ENCODE measurements around the gene MSH4. TPM values are rescaled to one million over a fixed set of nuclear protein-coding genes. Genes with fewer than 3 reads are reported as not detected.
"Not testable (repeated sequence)": the region's sequence is repeated elsewhere in the genome, so short reads cannot be mapped to it uniquely, and the experiment has no call there.

The MSH4 gene
- total and polyA plus RNA-seq, 2 donors, result 0.19 to 0.89 TPM

- H3K27me3 ChIP-seq (ENCODE audit: control insufficient read depth in 2 of 2, insufficient read depth in 1 of 2, low read length in 1 of 2); H3K36me3 ChIP-seq (ENCODE audit: control insufficient read depth in 2 of 2, insufficient read depth in 2 of 2, low read length in 1 of 2); H3K4me1 ChIP-seq (ENCODE audit: control insufficient read depth in 2 of 2, insufficient read depth in 2 of 2, low read length in 2 of 2); H3K4me3 ChIP-seq (ENCODE audit: low read length in 2 of 2); H3K27ac ChIP-seq (ENCODE audit: low read depth in 1 of 2, low read length in 1 of 2); DNase-seq (ENCODE audit: low read depth in 6 of 9, low spot score in 9 of 9); H3K9me3 ChIP-seq (ENCODE audit: control insufficient read depth in 2 of 2, insufficient read depth in 1 of 2, low read length in 1 of 2): not testable (repeated sequence)
- 52% methylated on average over 4 of the region's 4 CpGs for WGBS
These were observed 146.4 kb downstream of the MSH4 start for GRCh38 chr1:75943037-75943436.

GRCh38 chr1:75950176-75950575 is 153.5 kb downstream of the MSH4 start:
- Histone ChIP-seq H3K4me1 (ENCODE audit: control insufficient read depth in 2 of 2, insufficient read depth in 2 of 2, low read length in 2 of 2) (no peaks in the 10 kb centered on the region), H3K27me3 (ENCODE audit: control insufficient read depth in 2 of 2, insufficient read depth in 1 of 2, low read length in 1 of 2) (no peaks in the 10 kb centered on the region), H3K4me3 (ENCODE audit: low read length in 2 of 2) (no peak overlapping the region), H3K9me3 (ENCODE audit: control insufficient read depth in 2 of 2, insufficient read depth in 1 of 2, low read length in 1 of 2) (no peaks in the 10 kb centered on the region), H3K36me3 (ENCODE audit: control insufficient read depth in 2 of 2, insufficient read depth in 2 of 2, low read length in 1 of 2) (no peaks in the 10 kb centered on the region), H3K27ac (ENCODE audit: low read depth in 1 of 2, low read length in 1 of 2) (no peak overlapping the region)
- no peak for DNase-seq (ENCODE audit: low read depth in 6 of 9, low spot score in 9 of 9)
- 97% methylated on average over 3 of the region's 3 CpGs for WGBS

- no peak overlapping the region for H3K27ac ChIP-seq (ENCODE audit: low read depth in 1 of 2, low read length in 1 of 2)
- 83% methylated on average over 1 of the region's 1 CpG for WGBS
These were observed 155.3 kb downstream of the MSH4 start for GRCh38 chr1:75952016-75952415.

GRCh38 chr1:75953461-75953860 is 156.8 kb downstream of the MSH4 start:
- H3K36me3 ChIP-seq (ENCODE audit: control insufficient read depth in 2 of 2, insufficient read depth in 2 of 2, low read length in 1 of 2), result no peaks in the 10 kb centered on the region
- H3K27me3 ChIP-seq (ENCODE audit: control insufficient read depth in 2 of 2, insufficient read depth in 1 of 2, low read length in 1 of 2), result no peaks in the 10 kb centered on the region
- no peaks in the 10 kb centered on the region for H3K9me3 ChIP-seq (ENCODE audit: control insufficient read depth in 2 of 2, insufficient read depth in 1 of 2, low read length in 1 of 2)
- no peaks in the 10 kb centered on the region for H3K4me1 ChIP-seq (ENCODE audit: control insufficient read depth in 2 of 2, insufficient read depth in 2 of 2, low read length in 2 of 2)
- H3K4me3 ChIP-seq (ENCODE audit: low read length in 2 of 2), result no peak overlapping the region
- WGBS, result 96% methylated on average over 4 of the region's 4 CpGs
- H3K27ac ChIP-seq (ENCODE audit: low read depth in 1 of 2, low read length in 1 of 2), result no peak overlapping the region
- DNase-seq (ENCODE audit: low read depth in 6 of 9, low spot score in 9 of 9), result no peak

More at GRCh38 chr1:75952016-75952415, 155.3 kb downstream of the MSH4 start:
- no peak for DNase-seq (ENCODE audit: low read depth in 6 of 9, low spot score in 9 of 9)
- H3K4me1 ChIP-seq (ENCODE audit: control insufficient read depth in 2 of 2, insufficient read depth in 2 of 2, low read length in 2 of 2), result no peaks in the 10 kb centered on the region
- no peaks in the 10 kb centered on the region for H3K36me3 ChIP-seq (ENCODE audit: control insufficient read depth in 2 of 2, insufficient read depth in 2 of 2, low read length in 1 of 2)
- H3K27me3 ChIP-seq (ENCODE audit: control insufficient read depth in 2 of 2, insufficient read depth in 1 of 2, low read length in 1 of 2), result no peaks in the 10 kb centered on the region
- H3K9me3 ChIP-seq (ENCODE audit: control insufficient read depth in 2 of 2, insufficient read depth in 1 of 2, low read length in 1 of 2), result no peaks in the 10 kb centered on the region
- no peak overlapping the region for H3K4me3 ChIP-seq (ENCODE audit: low read length in 2 of 2)

DNA sequence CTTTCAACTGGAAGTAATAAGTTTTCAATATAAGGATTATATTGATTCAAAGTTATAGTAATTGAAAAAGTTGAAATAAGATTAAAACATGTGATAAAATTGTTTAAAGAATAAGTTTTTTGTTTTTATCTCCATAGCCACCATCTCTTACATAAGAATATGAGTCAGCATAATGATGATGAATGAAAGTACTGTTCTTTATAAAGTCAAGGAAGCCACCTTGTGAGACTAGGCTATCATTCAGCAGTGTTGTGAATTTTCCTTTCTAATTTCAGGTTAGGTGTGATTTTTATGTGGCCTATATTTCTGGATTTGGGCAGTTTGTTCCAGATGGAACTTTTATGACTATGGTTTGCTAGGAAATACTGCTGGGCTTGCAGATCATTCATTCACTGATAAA is 157.9 kb downstream of the MSH4 start:
- Histone ChIP-seq H3K4me3 (ENCODE audit: low read length in 2 of 2) (no peak overlapping the region), H3K27ac (ENCODE audit: low read depth in 1 of 2, low read length in 1 of 2) (no peak overlapping the region), H3K36me3 (ENCODE audit: control insufficient read depth in 2 of 2, insufficient read depth in 2 of 2, low read length in 1 of 2) (no peaks in the 10 kb centered on the region), H3K9me3 (ENCODE audit: control insufficient read depth in 2 of 2, insufficient read depth in 1 of 2, low read length in 1 of 2) (no peaks in the 10 kb centered on the region), H3K4me1 (ENCODE audit: control insufficient read depth in 2 of 2, insufficient read depth in 2 of 2, low read length in 2 of 2) (no peaks in the 10 kb centered on the region), H3K27me3 (ENCODE audit: control insufficient read depth in 2 of 2, insufficient read depth in 1 of 2, low read length in 1 of 2) (no peaks in the 10 kb centered on the region)
- no peak for DNase-seq (ENCODE audit: low read depth in 6 of 9, low spot score in 9 of 9)

Other genes with a start within 250 kb of the MSH4 start
- 0.05 TPM for gene SLC44A5, start 185.8 kb upstream of the MSH4 start, total RNA-seq
- 1.5 TPM for gene SLC44A5, start 185.8 kb upstream of the MSH4 start, polyA plus RNA-seq
- gene ACADM, start 72.2 kb upstream of the MSH4 start, total RNA-seq, result 76.5 TPM
- 29.7 TPM for gene ACADM, start 72.2 kb upstream of the MSH4 start, polyA plus RNA-seq
- gene RABGGTB, start 10.6 kb upstream of the MSH4 start, total RNA-seq, result 85.9 TPM
- gene RABGGTB, start 10.6 kb upstream of the MSH4 start, polyA plus RNA-seq, result 83.4 TPM
- gene ASB17, start 135.5 kb downstream of the MSH4 start, total RNA-seq, result not detected
- 0.07 TPM for gene ASB17, start 135.5 kb downstream of the MSH4 start, polyA plus RNA-seq

All from thymus (tissue), 11 donors.